GM12865 (cell line): ENCODE measurements around the gene MAP7D2.
"Not testable (repeated sequence)": the region's sequence is repeated elsewhere in the genome, so short reads cannot be mapped to it uniquely, and the experiment has no call there.

ENCODE experiments used
- DNase-seq: peaks from one replicate; pipeline ENCODE4 v3.0.0; 2010; ENCODE audit warnings: low read depth
- H3K4me3 ChIP-seq: 2 replicates; pipeline ENCODE4 v1.5.1; 2011; ENCODE audit warnings: mild to moderate bottlenecking, low read depth, low read length, control low read depth
- CTCF ChIP-seq: IDR thresholded peaks from 2 replicates; pipeline ENCODE4 v1.5.1; 2011; ENCODE audit warnings: low read length, control low read depth, low read depth, inconsistent platforms; ENCODE audit not compliant: insufficient read depth; ENCODE audit errors: missing control alignments

The MAP7D2 gene

GRCh38 chrX:20132666-20133065 lies 16.0 kb upstream of the MAP7D2 start:
- no peak for TF ChIP-seq CTCF
- no peak for DNase-seq
- no peak overlapping the region for H3K4me3 ChIP-seq

GRCh38 chrX:20130357-20130756 lies 13.7 kb upstream of the MAP7D2 start:
- H3K4me3 ChIP-seq: no peak overlapping the region
- DNase-seq: no peak
- no peak for TF ChIP-seq CTCF

- no peak for DNase-seq
- H3K4me3 ChIP-seq: no peak overlapping the region
- no peak for TF ChIP-seq CTCF
Observed at GRCh38 chrX:20129547-20129946, 12.8 kb upstream of the MAP7D2 start.

- DNase-seq: no peak
- no peak overlapping the region for H3K4me3 ChIP-seq
Observed at GRCh38 chrX:20128670-20129069, 12.0 kb upstream of the MAP7D2 start.

GRCh38 chrX:20127440-20127839 lies 10.7 kb upstream of the MAP7D2 start:
- DNase-seq, H3K4me3 ChIP-seq: not testable (repeated sequence)

More at GRCh38 chrX:20128670-20129069, 12.0 kb upstream of the MAP7D2 start:
- no peak for TF ChIP-seq CTCF

- not testable (repeated sequence) for DNase-seq, H3K4me3 ChIP-seq
Observed at GRCh38 chrX:20126833-20127232, 10.1 kb upstream of the MAP7D2 start.

GRCh38 chrX:20124964-20125363 lies 8.3 kb upstream of the MAP7D2 start:
- no peak for DNase-seq
- no peak overlapping the region for H3K4me3 ChIP-seq
- no peak for TF ChIP-seq CTCF

- H3K4me3 ChIP-seq: no peak overlapping the region
- DNase-seq: no peak
- no peak for TF ChIP-seq CTCF
Observed at GRCh38 chrX:20118065-20118824, 1.5 kb upstream of the MAP7D2 start.
